NCI-H187 treated with DMSO at 0.1 percent for 48 hours (cell line): Measurements from ENCODE around the gene RAB35.

Source experiments
- DNase-seq: peaks from one replicate; lab custom pipeline; 2025; lab: John Stamatoyannopoulos, UW

Gene RAB35

DNA sequence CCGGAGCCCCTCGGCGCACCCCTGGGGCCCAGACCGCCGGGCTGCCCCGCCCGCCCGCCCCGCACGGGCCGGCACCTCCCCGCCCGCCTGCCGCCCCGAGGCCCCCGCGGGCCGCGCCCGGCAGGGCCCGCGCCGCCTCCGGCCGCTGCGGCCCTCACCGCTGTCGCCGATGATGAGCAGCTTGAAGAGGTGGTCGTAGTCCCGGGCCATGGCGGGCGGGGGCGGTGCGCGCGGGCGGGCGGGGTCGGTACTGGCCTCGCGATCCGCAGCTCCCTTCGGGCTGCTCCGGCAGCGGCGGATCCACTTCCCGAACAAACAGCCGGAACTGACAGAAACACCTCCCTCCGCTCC, at the start of gene RAB35:
RAB35 (minus strand) TSS at position 313 of the 351 bp plus-strand sequence; CDS start at position 210, 103 bp downstream.
- no peak for DNase-seq

DNA sequence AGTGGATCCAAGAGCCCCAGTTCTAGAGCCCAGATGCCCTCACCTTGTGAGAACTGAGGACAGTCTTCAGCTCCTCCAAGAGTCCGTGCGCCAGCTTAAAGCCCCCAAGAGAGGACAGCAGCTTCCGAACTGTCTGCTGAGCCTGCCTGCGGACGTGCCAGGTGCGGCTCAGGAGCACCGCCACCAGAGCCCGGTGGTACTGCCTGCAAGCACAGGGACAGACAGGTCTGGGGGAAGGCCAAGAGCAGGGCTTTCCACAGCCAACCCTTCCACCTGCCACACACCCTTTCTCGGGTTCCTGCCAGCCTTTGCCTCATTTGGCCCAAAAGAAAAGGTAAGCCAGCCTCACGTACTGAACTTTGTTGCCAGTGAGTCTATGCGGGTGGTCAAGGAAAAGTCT, 47.7 kb upstream of the RAB35 start:
- DNase-seq: no peak

DNA sequence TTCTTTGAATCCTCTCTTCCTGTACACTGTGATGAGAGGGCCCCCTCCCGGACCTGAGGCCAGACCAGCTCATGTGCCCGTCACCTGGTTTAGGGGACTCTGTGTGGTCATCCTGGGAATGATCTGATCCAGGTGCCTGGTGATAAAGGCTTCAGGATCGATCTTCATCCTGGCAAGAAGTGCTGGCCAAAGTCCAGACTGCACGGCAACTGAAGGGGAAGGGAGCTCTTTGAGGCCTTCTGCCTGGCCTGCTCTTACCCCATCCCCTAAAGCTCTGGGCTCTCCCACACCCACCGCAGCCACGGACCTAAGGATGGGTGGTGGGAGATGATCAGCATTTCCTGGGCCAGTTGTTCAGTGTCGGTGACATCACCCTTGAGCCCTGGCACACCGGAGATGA, 46.2 kb upstream of the RAB35 start:
- no peak for DNase-seq

DNA sequence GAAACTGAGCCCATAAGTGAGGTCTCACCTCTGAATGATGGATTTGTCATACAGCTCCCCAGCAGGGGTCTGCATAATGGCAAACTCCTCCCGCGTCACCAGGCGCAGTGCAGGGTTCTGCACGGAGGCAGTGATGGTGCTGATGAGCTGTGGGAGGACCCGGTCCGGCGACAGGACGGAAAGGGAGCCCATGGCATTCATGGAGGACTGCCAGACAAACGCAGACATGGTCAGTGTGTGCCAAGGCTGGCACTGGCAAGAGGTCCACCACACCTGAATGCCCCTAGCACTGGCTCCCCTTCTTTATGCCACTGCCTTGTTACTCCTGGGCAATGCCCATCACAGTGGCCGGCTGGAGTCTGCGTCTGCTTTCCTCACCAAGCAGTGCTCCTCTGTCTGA, 45.3 kb upstream of the RAB35 start:
- no peak for DNase-seq

DNA sequence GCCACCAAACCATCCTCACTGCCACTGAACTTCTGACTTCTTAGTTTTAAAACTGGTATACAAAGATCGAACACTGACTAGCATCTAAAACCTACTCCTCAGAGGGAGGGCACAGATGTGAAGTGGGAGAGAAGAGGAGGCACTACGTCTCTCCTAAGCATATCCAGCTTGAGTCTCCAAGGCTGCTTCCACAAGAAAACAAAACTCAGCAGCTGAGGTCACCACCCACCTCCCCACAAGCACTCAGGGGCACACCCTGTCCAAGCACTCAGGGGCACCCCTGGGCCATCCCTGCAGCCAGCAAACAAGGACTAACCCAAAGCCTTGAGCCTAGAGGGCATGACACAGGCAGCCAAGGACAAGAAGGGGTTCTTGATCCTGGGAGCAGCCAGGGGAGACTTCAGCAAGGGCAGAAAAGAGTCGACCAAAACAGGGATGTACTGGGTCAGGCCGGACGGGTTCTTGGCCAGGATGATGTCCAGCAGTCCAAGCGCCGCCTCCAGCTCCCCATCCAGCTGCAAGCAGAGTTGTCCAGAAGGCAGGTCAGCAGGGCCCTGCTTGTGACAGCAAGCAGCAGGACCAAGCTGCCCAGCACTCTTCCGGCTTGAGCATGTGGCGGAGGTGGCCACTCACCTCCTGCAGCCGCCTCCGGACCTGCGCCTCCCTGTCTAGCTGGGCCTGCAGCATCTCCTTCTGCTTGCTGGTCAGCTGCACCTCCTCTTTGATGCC, 43.1 kb upstream of the RAB35 start:
- DNase-seq: no peak

DNA sequence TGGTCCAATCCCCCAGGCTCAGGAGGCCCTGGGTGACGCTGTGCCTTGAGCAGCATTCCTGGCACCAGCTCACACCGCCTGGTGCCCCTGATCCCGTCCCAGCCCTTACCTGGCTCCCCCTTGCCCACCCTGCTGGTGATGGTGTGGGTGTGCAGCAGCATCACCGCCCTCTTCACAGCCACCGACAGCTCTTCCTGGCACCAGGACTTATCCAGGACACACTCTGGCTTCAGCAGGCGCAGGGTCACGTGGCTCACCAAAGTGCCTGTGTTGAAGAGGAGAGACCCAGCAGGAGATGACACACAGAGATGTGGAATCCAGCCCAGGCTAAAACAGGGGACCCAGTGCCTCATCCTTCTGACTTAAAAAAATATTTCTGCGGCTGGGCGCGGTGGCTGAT, 41.8 kb upstream of the RAB35 start:
- no peak for DNase-seq

DNA sequence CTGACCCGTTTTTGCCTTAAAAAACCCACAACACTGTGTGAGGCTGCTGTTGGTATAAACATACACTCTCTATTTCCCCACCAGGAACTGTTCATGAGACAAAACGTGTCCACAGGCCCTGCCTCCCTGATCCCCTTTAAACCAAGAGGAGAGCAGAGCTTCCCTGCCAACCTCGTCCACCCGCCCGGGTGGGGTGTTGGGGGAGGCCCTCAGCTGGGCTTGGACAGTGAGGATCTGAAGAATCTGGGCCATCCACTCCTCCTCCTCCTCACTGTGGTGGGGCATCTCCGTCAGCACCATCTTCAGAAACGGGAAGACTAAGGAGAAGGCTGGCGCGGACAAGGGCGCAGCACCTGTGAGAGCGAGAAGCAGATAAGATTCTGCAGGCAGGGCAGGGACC, 41.1 kb upstream of the RAB35 start:
- no peak for DNase-seq

DNA sequence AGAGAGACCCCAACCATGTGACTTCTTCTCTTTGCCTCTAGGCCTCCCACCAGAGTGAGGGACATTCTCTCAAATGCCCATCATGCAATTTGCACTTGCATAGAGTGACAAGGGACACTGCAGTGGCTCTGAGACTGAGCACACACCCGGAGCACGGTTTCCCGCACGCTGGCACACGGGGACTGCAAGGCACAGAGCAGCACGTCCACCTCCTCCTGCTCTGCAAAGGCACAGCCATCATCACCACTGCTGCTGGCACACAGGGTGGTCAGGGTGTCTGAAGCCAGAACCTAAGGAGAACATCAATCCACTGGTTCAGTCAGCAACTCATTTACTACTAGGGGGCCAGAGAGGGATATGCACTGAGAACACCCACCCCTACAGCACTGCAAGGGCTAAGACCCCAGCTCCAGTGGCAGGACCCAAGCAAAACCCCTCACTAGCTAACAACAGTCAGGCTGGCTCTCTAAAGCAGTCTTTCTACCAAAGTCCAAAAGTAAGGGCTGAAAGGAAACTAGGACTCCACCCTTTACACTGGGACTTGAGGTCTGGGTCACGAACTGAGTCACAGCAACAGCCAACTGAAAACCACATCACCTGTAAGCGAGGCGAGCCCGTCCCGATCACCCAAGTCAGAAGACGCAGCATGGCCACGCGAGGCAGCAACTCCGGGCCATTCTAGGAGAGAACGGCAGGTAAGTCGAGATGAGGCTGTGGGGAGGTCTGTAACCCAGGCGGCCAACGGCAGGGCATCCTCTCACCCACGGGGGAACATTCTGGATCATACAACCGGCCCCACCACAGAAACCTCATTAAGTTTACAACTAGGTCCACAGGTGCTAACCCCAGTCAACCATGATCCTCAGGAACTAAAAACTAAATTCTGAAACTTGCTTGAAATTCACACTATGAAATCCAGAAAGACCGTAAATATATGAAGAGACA, 40.0 kb upstream of the RAB35 start:
- DNase-seq: no peak

DNA sequence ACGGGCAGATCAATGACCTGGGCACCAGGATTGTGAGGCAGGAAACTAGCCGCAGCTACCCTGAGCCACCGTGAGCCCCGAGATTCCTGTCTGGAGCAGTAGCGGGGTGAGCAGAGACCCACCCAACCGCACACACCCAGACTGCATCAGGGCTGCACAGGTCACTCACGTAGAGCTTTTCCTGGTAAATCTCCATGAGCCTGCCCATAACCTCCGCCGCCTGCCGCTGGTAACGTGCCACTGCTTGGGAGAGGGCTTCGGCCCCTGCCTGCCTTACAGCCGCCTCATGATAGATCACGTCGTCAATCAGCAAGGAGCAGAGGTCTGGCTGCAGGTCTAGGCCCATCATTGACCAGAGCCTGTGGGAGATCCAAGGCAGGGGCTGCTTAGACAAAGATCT, 38.5 kb upstream of the RAB35 start:
- DNase-seq: no peak

DNA sequence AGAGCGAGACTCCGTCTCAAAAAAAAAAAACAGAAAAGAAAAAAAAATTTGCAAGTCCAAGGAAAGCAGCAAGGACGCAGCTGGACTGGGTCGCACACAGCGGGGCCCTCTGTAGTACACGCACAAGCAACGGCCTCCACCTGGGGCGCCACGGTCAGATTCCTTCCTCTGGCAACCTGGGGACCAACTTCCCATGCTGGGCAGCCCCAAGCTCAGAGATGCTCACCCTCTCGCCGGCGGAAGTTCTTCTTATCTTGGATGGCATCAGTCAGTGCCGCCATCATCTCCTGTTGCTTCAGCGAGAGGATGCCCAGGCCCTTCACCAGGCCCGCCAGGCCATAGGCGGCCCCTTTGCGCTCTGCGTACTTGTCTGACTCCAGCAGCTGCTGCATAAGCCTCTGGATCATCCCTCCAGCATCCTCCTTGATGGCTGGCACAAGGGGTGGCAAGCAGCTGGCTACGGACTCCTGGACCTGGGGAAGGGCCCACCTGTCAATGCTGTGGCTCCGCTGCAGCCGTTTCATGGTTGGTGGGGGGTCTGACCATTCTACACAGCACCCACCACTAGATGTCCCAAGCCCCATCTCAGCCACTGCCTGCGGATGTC, 34.5 kb upstream of the RAB35 start:
- DNase-seq: no peak

DNA sequence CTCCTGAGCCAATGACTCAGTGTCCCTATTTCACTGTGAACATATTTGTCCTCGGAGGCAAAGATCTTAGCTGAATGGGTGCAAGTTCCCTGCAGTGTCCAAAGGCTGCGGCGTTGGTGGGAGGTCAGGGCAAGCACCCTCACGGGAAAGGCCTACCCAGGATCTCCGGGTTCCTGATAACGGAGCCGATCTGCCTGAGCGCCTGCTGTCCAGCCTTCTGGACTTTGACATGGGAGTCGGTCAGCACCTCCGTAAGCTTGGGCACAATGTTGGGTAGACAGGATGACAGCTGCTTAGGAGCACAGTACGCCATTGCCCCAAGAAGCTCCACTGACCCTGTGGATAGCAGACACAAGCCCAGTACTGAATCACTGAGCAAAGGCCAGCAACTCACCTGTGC, 31.5 kb upstream of the RAB35 start:
- no peak for DNase-seq

DNA sequence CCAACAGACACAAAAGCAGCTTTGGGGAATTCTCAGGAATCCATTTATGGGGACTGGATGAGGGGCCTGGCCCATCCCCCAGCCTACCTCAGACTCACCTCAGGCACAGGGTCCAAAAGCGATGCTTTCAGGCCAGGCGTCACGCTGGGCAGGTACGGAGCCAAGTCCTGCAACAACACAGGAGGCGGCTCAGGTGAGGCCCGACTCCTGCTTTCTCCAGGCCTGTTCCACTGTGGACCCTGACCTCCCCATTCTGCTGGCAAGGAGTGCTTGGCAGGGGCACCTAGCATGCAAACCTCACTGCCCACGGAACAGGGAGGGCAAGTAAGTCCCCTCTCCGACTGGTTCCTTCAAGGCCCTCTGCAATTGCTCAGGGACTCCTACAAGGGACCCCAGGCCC, 28.6 kb upstream of the RAB35 start:
- DNase-seq: no peak

DNA sequence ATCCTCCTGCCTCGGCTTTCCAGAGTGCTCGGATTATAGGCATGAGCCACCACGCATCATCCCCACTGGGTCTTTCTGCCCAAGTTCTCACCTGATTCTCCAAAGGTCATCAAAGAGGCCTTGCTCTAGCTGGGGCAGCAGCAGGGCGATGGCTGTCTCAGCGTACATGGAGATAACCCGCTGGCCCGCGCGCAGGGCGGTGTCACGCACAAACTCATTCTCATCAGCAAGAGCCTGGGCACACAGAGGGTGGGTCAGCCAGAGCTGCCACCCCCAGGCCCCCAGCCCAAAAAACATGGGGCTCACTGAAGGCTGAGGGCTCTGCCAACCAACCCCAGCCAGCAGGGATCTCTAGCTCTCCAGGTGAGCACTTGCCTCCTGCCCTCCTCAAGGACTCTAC, 27.7 kb upstream of the RAB35 start:
- DNase-seq: no peak

DNA sequence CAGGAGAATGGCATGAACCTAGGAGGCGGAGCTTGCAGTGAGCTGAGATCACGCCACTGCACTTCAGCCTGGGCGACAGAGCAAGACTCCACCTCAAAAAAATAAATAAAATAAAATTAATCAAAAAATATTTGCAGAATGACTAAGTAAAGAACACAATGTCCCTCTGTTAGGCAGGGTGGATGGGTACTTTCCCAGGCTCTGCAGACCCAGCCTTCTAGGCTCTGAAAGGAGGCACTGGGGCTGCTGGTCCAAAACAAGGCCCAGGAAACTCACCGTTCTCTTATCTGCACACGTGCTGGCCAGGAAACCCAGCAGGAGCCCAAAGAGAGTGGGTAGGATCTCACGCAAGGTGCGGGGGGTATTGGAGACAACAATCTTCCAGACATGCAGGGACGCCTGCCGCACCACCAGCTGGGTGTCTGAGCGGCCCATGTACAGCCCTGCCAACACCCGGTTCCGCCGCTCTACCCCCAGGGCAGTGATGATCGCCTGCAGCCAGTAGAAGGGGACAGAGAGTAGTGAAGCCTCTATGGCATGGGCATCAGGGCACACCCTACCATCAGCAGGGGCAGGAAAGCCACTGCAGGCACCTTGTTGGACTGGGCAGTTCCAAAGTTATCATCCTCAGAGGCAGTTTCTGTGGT, 25.8 kb upstream of the RAB35 start:
- no peak for DNase-seq

DNA sequence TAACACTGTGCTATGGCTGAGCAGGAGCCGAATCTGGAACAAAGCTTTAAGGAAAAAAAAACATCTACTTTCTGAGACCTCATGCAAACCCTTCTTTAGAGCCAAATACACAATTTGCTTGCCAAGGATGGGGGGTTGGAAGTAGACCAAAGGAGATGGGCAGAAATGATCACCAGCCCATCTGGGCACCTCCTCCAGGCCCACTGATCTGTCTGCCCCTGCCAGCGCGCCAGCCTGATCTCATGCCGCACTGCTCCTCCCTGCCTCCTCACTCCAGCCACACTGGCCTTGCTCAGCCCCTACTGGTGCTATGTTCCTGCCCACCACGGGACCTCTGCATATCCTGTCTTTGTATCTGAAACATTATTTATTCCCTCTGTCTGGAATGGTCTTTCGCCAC, 24.8 kb upstream of the RAB35 start:
- no peak for DNase-seq

DNA sequence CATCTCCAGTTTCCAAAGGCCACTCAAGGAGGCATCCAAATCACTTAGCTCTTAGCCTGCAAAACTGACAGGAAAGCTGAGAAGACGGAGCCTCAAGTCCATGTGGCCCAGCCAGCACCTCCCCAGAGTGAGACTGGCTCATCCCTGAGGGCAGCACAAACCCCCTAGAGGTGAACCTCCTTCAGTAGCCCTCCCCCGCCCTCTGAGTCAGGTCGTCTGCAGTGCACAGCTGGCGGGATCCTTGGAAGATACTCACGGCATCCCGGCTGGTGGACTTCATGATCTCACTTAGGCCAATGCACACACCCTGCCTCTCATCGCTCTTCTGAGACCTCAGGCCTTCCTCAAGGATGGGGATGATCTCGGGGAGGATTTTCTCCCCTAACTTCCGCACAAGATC, 24.1 kb upstream of the RAB35 start:
- no peak for DNase-seq

DNA sequence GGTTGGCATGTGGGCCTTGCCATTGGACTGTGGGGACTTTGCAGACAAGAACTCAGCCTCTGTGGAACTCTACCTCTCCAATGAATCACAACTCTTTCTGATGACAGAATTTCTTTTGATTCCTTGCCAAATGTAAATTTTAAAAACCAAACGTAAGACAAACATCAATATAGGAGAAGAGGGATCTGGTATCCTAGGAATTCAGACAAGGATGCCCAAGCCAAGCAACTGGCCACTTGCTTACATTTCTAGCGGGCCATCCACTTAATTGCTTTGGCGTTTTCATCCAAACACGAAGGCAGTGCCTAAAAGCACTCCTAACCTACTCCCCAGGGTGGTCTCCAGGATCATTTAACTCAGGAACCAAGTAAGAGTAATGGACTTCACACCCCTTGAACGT, 23.4 kb upstream of the RAB35 start:
- DNase-seq: no peak

DNA sequence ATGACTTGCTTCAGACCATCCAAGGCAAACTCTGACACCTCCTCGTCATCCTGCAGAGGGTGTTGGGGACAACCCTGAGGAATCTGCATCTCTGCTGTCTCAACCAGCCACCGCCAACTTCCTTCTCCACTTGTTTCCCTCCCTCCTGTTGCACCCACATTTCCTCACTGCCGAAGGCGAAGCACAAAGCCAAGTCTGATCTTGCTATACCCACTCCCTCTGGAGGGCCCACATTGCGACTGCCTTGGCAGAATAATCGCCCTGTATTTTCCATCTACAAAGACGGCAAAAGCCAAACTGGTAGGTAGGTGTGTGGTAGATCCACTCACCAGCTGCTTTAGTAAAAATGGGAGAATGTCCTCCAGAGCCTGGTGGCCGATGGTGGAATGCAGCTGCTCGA, 21.8 kb upstream of the RAB35 start:
- no peak for DNase-seq

DNA sequence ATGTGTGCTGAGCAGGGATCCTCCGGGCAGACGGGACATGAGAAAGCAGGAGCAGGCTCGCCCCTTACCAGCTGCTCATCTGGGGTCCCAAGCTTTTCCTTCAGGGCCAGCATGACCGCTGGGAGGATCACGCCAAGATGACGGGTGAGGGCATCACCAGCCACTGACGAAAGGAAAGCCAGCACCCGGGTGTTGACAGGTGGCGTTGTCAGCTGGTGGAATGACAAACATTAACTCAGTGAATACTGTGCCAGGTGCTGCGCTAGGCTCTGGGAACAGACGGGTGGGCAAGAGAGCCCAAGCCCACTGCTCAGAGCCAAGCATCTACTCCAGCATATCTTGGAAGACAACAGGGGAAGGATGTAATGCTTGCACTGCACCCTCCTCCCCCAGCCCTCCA, 21.3 kb upstream of the RAB35 start:
- no peak for DNase-seq

DNA sequence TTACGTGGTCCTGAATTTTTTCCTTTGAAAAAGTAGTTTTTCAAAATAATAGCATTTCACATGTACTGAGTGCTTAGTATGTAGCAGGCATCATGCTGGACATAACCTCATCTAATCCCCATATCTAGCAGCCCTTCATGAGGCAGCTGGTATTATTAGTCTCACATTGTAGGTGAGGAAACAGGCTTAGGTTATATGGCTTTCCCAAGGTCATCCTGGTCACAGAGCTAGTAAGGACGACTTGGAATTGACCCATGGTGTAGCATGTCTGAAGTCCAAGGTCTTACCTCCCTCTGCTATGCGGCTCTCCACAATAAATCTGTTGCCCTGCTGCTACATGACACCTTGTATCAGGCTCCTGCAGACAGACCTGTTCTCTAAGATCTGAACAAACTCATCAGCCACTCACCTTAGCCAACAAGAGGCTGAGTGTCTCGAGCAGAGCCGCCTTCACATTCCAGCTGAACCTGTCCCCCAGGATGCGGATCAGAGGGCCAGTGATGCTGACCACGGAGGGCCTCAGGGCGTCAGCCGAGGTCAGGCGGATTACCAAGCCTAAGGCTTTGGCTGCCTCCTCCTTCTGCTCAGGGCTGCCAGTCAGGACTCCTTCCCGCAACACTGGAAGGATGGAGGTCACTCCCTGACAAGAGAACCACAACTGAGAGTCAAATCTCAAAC, 19.7 kb upstream of the RAB35 start:
- DNase-seq: no peak

DNA sequence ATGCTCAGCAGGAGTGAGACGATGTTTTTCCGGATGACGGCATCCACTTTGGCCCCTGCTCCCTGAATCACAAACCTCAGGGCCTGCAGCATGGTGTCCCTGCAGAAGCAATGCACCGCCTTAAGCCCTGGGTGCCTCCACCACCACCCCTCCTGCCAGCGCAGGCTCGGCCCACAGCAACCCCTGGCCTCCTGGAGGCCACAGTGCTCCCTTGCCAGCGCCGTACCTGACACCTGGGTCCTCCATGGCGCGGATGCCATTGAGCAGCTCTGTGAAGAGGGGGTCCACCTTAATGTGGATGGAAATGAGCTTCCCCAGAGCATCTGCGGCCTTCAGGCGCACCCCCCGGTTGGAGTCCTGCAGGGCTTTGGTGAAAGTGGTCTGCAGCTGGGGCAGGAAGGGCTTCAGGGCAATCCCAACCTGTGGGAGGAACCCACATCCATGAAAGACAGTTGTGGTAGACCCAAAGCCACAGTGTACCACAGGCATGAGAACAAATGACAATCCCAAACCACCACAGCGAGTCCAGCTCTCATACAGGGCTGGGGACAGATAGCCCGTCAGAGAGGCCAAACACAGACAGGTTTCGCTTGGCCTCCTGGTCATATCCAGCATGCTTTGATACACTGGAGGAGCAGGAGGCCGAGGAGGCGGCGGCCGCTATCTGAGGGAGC, 17.9 kb upstream of the RAB35 start:
- no peak for DNase-seq
